Activated naive CD8-positive, alpha-beta T cell (primary cell): Measurements from ENCODE around the gene SCN2A.
"Not testable (repeated sequence)": the region's sequence is repeated elsewhere in the genome, so short reads cannot be mapped to it uniquely, and the experiment has no call there.

Experiments used
- H3K27ac Mint-ChIP-seq: one replicate; pipeline ENCODE4 v1.8.0; 2021; ENCODE audit warnings: mixed read lengths
- H3K27me3 Mint-ChIP-seq: one replicate; pipeline ENCODE4 v1.8.0; 2021; ENCODE audit warnings: mixed read lengths
- H3K36me3 Mint-ChIP-seq: one replicate; pipeline ENCODE4 v1.8.0; 2021; ENCODE audit warnings: mixed read lengths
- H3K4me1 Mint-ChIP-seq: one replicate; pipeline ENCODE4 v1.8.0; 2021; ENCODE audit warnings: low read depth, mixed read lengths
- H3K4me3 Mint-ChIP-seq: one replicate; pipeline ENCODE4 v1.8.0; 2021; ENCODE audit warnings: mild to moderate bottlenecking, mixed read lengths
- H3K9me3 Mint-ChIP-seq: one replicate; pipeline ENCODE4 v1.8.0; 2021; ENCODE audit warnings: low read depth, mixed read lengths

Gene SCN2A

DNA sequence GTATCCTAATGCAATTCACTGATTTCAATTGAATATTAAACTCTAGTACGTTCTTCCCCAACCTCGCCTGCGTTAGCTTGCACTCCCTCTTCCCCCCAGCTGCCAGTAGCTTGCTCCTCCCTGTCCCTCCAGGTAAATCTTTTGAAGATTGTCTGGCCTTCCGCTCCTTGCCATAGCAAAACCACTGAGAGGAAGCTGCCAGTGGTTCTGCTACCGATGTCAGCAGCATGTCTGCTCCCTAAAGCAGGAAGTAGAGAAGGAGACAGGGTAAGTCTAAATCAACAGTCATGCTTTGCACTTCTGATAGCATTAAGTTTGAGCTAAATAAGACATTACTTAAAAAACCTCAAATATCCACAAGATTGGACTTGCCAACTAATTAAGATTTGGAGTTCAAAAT is 89.1 kb downstream of the SCN2A start:
- Mint-ChIP-seq H3K36me3 (no peaks in the 10 kb centered on the region), H3K4me1 (peaks cover 11% of the 10 kb centered on the region), H3K27me3 (peaks cover 3% of the 10 kb centered on the region), H3K4me3 (peak overlapping the region; percentile 36), H3K9me3 (no peaks in the 10 kb centered on the region), H3K27ac (peak overlapping the region; percentile 36)

DNA sequence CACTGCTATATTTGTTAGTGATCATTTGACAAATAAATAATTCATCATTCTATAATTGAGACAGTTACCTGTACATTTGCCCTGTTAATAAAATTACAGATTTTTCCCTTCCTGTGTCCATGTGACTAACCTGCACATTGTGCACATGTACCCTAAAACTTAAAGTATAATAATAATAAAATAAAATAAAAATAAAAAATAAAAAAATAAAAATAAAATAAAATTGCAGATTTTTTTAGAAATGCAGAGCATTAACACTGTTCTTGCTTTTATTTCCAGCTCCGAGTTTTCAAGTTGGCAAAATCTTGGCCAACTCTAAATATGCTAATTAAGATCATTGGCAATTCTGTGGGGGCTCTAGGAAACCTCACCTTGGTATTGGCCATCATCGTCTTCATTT is 105.1 kb downstream of the SCN2A start:
- not testable (repeated sequence) for H3K27ac Mint-ChIP-seq

DNA sequence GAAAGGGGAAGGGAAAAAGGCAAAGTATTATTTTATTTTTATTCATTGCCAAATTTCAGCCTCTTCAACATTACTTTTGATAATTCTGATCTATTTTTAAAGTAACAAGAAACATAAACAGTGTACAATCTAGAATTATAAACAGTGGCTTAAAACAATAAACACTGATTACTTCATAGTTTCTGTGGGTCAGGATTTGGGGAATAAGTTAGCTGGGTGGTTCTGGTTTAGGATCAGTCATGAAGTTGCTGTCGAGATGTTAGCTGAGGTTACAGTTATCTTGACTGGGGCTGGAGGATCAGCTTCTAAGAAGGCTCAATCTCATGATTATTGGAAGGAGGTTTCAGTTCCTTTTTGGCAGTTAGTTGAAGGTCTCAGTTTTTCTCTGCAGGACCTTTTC is 109.2 kb downstream of the SCN2A start:
- H3K4me3 Mint-ChIP-seq, result no peak overlapping the region

More for the DNA sequence above, 105.1 kb downstream of the SCN2A start:
- not testable (repeated sequence) for H3K9me3 Mint-ChIP-seq, H3K4me3 Mint-ChIP-seq, H3K36me3 Mint-ChIP-seq, H3K27me3 Mint-ChIP-seq, H3K4me1 Mint-ChIP-seq

DNA sequence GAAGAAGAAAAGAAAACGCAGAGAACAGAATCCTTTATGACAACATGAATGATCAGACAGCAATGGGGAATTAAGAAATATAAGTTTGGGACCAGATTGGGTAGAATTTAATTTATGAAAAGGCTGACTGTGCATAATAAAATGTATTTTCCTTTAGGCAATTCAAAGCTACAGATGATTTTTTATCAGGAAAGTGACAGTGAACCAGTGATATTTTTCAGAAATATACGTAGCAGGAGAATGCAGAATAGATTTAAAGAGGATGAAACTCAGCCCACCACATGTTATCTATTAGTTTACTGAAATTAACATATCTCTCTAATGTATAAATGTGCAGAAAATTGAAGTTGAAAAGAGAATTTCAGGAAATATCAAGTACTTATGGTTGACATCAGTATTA is 110.0 kb downstream of the SCN2A start:
- Mint-ChIP-seq H3K36me3 (no peaks in the 10 kb centered on the region), H3K9me3 (no peaks in the 10 kb centered on the region), H3K27me3 (peaks cover 7% of the 10 kb centered on the region), H3K4me3 (no peak overlapping the region), H3K4me1 (no peaks in the 10 kb centered on the region), H3K27ac (no peak overlapping the region)

More for the DNA sequence above, 109.2 kb downstream of the SCN2A start:
- H3K27ac Mint-ChIP-seq, result no peak overlapping the region
- no peaks in the 10 kb centered on the region for H3K4me1 Mint-ChIP-seq
- H3K9me3 Mint-ChIP-seq, result no peaks in the 10 kb centered on the region
- H3K36me3 Mint-ChIP-seq, result no peaks in the 10 kb centered on the region
- peaks cover 7% of the 10 kb centered on the region for H3K27me3 Mint-ChIP-seq

DNA sequence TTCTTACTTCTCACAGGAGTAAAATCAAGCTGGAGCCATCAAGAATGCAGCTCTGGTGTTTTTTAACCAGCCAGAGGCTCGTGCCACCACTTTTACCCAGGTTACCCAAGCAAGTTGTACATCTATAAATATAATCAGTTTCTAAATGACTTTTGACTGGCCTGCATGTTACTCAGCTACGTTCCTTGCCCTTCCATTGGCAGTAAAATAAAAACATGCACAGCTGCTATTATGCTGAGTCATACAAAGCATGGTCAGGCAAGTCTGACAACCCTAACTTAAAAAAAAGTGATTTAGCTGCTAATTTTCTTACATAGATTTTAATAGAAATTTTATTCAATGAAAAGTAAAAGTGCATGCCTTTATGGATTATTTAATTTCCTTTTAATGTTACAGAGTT is 118.5 kb downstream of the SCN2A start:
- no peaks in the 10 kb centered on the region for H3K4me1 Mint-ChIP-seq
- no peaks in the 10 kb centered on the region for H3K9me3 Mint-ChIP-seq
- H3K27ac Mint-ChIP-seq, result no peak overlapping the region
- H3K27me3 Mint-ChIP-seq, result no peaks in the 10 kb centered on the region
- no peaks in the 10 kb centered on the region for H3K36me3 Mint-ChIP-seq
- no peak overlapping the region for H3K4me3 Mint-ChIP-seq

DNA sequence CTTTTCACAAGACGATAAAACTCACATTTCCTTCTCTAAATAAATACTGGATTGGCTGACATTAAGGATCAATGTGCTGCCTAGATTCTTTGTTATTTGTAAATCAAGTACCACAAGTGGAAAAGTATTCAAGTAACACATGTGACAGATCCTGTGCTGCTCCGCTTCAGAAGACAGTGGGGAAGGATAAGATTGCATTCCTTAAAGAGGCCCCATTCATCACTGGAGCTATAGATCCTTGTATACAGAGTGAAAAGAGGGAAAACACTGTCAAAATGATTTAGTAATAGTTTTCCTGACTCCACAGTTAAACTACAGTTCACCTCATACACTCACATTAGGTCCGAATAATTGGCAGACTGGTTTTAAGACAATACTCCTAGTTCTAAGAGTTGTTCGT is 122.3 kb downstream of the SCN2A start:
- Mint-ChIP-seq H3K27ac (no peak overlapping the region), H3K36me3 (no peaks in the 10 kb centered on the region), H3K9me3 (no peaks in the 10 kb centered on the region), H3K4me1 (no peaks in the 10 kb centered on the region), H3K4me3 (no peak overlapping the region), H3K27me3 (no peaks in the 10 kb centered on the region)

DNA sequence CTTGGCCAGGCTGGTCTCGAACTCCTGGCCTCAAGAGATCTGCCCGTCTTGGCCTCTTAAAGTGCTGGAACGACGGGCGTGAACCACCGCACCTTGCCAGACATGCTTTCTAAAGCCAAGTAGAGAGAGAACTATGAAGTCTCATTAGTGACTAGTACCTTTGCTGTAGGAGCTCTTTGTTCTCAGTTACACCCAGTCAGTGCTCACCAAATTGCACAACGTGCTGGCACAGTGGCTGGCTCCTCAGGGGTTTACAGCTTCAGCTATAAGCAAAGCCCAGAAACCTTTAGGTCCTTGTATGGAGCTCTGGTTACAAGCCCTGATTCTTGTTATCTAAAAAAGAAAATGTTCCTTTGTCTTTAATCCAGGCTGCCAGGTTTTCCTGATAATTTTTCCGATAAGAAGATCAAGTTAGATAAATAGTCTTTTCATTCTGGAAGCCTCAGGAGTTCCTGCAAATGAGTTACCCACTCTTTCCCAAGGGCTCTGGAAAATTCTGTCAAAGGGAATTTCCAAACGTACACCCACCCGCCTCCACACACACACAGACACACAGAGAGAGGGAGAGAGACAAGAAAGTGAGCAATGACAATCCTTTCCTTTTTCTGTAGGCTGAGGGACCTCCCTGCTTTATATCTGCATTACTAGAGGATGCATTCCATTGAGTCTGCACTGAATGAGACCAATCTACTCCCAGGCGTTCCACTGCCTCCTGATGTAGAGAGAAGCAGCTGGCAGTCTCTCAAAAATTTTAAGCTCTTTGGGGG is 130.1 kb downstream of the SCN2A start:
- Mint-ChIP-seq H3K36me3 (no peaks in the 10 kb centered on the region), H3K4me3 (no peak overlapping the region), H3K4me1 (no peaks in the 10 kb centered on the region), H3K27me3 (no peaks in the 10 kb centered on the region), H3K9me3 (no peaks in the 10 kb centered on the region), H3K27ac (no peak overlapping the region)

DNA sequence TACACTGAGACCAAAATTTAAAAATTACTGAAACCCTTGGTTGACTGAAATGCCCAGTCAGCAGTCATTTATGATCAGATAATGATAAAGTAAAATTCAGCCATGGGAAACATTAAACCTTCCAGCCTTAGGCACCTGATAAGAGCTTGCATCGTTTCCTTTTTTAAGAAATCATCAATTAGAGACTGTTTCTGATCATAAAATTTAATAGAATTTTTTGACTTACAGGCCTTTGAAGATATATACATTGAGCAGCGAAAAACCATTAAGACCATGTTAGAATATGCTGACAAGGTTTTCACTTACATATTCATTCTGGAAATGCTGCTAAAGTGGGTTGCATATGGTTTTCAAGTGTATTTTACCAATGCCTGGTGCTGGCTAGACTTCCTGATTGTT is 130.7 kb downstream of the SCN2A start:
- no peaks in the 10 kb centered on the region for H3K4me1 Mint-ChIP-seq
- no peaks in the 10 kb centered on the region for H3K27me3 Mint-ChIP-seq
- H3K27ac Mint-ChIP-seq, result no peak overlapping the region
- no peak overlapping the region for H3K4me3 Mint-ChIP-seq
- no peaks in the 10 kb centered on the region for H3K36me3 Mint-ChIP-seq
- H3K9me3 Mint-ChIP-seq, result no peaks in the 10 kb centered on the region

DNA sequence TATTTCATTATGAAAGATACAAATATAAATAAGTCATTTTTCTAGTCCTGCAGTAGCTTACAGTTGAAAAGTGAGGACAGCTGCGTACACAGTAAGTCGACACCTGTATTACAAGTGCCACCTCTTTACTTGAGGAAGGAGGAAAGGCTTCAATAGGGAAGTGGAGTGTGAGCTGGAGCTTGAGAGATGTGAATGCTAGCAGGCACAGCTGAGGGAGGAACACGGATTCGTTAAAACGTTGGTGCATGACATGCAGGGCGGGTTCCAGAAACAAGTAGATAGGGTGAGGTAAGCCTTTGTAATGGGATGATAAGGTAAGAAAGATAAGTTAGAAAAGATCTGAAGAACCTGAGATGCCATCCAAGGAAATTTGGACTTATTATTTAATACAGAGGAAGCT is 132.1 kb downstream of the SCN2A start:
- H3K9me3 Mint-ChIP-seq, result no peaks in the 10 kb centered on the region
- H3K4me3 Mint-ChIP-seq, result no peak overlapping the region
- H3K36me3 Mint-ChIP-seq, result no peaks in the 10 kb centered on the region
- no peaks in the 10 kb centered on the region for H3K27me3 Mint-ChIP-seq
- no peaks in the 10 kb centered on the region for H3K4me1 Mint-ChIP-seq
- H3K27ac Mint-ChIP-seq, result no peak overlapping the region

DNA sequence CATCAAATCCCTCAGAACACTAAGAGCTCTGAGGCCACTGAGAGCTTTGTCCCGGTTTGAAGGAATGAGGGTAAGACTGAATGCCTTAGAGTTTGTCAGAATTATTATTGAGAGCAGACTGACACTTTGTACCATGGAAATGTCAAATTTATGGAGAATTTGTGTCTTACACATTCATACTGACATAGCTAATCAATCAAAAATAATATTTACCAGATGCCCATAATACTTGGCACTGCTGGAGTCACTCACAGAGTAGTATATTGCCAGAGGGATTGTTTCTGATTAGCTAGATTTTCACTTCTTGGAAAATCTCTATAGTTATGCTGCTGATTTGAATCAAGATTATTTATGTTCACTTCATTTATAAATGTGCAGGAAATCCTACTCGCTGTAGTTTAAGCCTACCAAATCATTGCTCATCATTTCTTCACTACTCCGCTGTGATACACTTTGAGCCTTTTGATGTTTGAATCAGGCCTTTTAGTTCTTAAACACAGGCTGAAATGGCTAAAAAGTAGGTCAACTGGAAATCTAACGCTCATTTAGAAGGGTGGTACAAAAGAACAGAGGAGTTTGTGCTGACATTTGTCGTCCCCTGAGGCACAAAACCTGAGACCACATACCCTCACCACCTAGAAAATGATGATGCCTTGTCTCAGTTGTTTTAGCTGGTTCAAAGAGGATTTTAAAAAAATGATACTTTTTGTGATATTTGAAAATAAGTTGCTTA is 134.2 kb downstream of the SCN2A start:
- Mint-ChIP-seq H3K27ac (no peak overlapping the region), H3K4me3 (no peak overlapping the region), H3K36me3 (no peaks in the 10 kb centered on the region), H3K4me1 (no peaks in the 10 kb centered on the region), H3K27me3 (no peaks in the 10 kb centered on the region), H3K9me3 (no peaks in the 10 kb centered on the region)

DNA sequence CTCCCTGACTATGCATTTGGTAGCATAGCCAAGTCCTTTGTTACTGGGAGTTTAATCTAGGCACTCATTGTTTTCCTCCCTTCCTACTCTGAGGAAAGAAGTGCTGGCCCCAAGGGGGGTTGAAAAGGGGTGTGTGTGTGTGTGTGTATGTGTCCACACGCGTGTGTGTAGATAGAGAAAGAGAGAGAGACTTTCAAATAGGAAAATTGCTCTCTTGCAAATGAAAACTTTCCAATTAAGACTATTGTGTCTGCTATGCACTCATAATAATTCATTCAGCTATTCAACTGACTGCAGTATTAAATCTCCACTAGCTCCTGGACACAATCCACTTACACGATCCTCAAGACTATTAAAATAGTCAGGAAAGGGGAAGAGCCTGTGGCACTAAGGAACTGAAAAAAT is 137.4 kb downstream of the SCN2A start:
- Mint-ChIP-seq H3K27ac (no peak overlapping the region), H3K9me3 (no peaks in the 10 kb centered on the region), H3K36me3 (no peaks in the 10 kb centered on the region), H3K4me3 (no peak overlapping the region), H3K27me3 (no peaks in the 10 kb centered on the region), H3K4me1 (no peaks in the 10 kb centered on the region)

DNA sequence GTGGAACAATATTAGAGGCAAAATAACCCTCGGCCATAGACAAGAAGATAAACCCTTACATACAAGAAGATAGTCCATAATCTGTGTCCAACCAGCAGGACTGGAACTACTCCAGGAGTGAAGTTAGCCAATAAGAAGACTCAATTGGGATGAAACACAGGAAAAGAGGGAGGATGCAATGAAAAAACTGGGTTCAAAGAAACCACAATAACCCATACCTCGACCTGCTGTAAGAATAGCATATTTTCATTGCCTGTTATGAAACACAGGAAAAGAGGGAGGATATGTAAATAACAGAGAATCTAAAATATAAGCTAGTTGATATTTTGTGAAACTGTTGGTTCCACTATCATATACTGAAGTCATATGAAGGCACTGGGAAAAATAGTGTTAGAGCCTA is 143.1 kb downstream of the SCN2A start:
- no peak overlapping the region for H3K4me3 Mint-ChIP-seq
- no peaks in the 10 kb centered on the region for H3K4me1 Mint-ChIP-seq
- H3K9me3 Mint-ChIP-seq, result no peaks in the 10 kb centered on the region
- H3K36me3 Mint-ChIP-seq, result no peaks in the 10 kb centered on the region
- H3K27ac Mint-ChIP-seq, result no peak overlapping the region
- no peaks in the 10 kb centered on the region for H3K27me3 Mint-ChIP-seq

DNA sequence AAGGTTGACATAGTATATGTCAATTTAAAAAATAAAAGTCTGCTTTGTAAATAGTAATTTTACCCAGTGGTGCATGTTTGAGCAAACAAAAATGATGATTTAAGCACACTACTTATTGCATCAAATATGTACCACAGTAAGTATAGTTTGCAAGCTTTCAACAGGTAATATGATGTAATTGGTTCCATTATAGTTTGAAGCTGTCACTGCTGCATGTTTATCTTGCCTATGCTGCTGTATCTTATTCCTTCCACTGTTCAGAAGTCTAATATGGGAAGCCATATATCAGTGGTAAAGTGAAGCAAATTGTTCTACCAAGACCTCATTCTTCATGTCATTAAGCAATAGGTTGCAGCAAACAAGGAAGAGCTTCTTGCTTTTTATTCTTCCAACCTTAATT is 151.7 kb downstream of the SCN2A start:
- H3K4me1 Mint-ChIP-seq, result peaks cover 2% of the 10 kb centered on the region
- H3K27ac Mint-ChIP-seq, result no peak overlapping the region

DNA sequence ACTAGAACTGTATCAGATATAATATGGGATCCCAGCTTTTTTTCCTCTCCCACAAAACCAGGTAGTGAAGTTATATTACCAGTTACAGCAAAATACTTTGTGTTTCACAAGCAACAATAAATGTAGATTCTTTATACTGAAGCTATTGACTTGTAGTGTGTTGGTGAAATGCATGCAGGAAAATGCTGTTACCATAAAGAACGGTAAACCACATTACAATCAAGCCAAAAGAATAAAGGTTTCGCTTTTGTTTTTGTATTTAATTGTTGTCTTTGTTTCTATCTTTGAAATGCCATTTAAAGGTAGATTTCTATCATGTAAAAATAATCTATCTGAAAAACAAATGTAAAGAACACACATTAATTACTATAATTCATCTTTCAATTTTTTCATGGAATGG is 152.6 kb downstream of the SCN2A start:
- peaks cover 5% of the 10 kb centered on the region for H3K27me3 Mint-ChIP-seq
- no peak overlapping the region for H3K27ac Mint-ChIP-seq
- no peaks in the 10 kb centered on the region for H3K36me3 Mint-ChIP-seq
- peaks cover 2% of the 10 kb centered on the region for H3K4me1 Mint-ChIP-seq
- no peak overlapping the region for H3K4me3 Mint-ChIP-seq
- no peaks in the 10 kb centered on the region for H3K9me3 Mint-ChIP-seq

More for the DNA sequence above, 151.7 kb downstream of the SCN2A start:
- Mint-ChIP-seq H3K36me3 (no peaks in the 10 kb centered on the region), H3K9me3 (no peaks in the 10 kb centered on the region), H3K27me3 (peaks cover 3% of the 10 kb centered on the region), H3K4me3 (no peak overlapping the region)

DNA sequence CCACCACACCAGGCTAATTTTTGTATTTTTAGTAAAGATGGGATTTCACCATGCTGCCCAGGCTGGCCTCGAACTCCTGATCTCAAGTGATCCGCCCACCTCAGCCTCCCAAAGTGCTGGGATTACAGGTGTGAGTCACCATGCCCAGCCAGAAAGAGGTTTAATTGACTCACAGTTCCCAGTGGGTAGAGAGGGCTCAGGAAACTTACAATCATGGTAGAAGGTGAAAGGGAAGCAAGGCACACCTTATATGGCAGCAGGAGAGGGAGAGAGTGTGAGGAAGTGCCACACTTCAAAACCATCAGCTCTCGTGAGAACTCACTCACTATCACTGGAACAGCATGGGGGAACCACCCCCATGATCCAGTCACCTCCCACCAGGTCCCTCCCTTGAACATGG is 159.4 kb downstream of the SCN2A start:
- H3K9me3 Mint-ChIP-seq, H3K27me3 Mint-ChIP-seq, H3K4me3 Mint-ChIP-seq, H3K27ac Mint-ChIP-seq, H3K4me1 Mint-ChIP-seq, H3K36me3 Mint-ChIP-seq: not testable (repeated sequence)
